K562 (cell line): ENCODE results near the gene STK11. TPM values are rescaled to one million over a fixed set of nuclear protein-coding genes. Genes with fewer than 3 reads are reported as not detected.

ENCODE experiments used
- ARID1B ChIP-seq: fragments of 450-650 bp; IDR thresholded peaks from 2 replicates; pipeline ENCODE4 v1.6.1; 2016; ENCODE audit warnings: antibody characterized with exemption, mild to moderate bottlenecking, inconsistent platforms
- CBX3 ChIP-seq, 2 experiments: IDR thresholded peaks; 1 replicate in 1 of 2; 2 replicates in 1 of 2; pipeline ENCODE4 v1.6.1; 2012; ENCODE audit warnings: inconsistent platforms in 2 of 2, low read length in 2 of 2, borderline replicate concordance in 1 of 2, control low read depth in 1 of 2
- CHD4 ChIP-seq: fragments of 200-600 bp; sonication (generic); IDR thresholded peaks from 3 replicates; pipeline ENCODE4 v1.6.1; 2012; ENCODE audit warnings: low read depth, mild to moderate bottlenecking, mixed read lengths, low read length, inconsistent platforms; ENCODE audit not compliant: insufficient read depth, insufficient replicate concordance, poor library complexity, severe bottlenecking
- CXXC5 ChIP-seq: fragments of 250-450 bp; sonication (Bioruptor Pico); IDR thresholded peaks from 2 replicates; pipeline ENCODE4 v1.8.0; 2022; ENCODE audit warnings: inconsistent platforms, mild to moderate bottlenecking, moderate library complexity
- DMBX1 ChIP-seq: fragments of 250-450 bp; sonication (Bioruptor Pico); IDR thresholded peaks from 2 replicates; pipeline ENCODE4 v1.8.0; 2022; ENCODE audit warnings: inconsistent platforms, mild to moderate bottlenecking, moderate library complexity, borderline replicate concordance
- KLF16 ChIP-seq: IDR thresholded peaks from 2 replicates; pipeline ENCODE4 v1.6.1; 2016; ENCODE audit warnings: antibody characterized with exemption
- NBN ChIP-seq: fragments of 450-650 bp; IDR thresholded peaks from 2 replicates; pipeline ENCODE4 v1.6.1; 2016; ENCODE audit warnings: low read depth, mild to moderate bottlenecking
- NFE2 ChIP-seq: IDR thresholded peaks from 2 replicates; pipeline ENCODE4 v1.6.1; 2014; ENCODE audit warnings: antibody characterized with exemption, low read depth
- NFIC ChIP-seq: fragments of 450-650 bp; IDR thresholded peaks from 2 replicates; pipeline ENCODE4 v1.6.1; 2017; ENCODE audit warnings: mild to moderate bottlenecking, inconsistent platforms
- RBFOX2 ChIP-seq: fragments of 200-400 bp; formaldehyde crosslinking; IDR thresholded peaks from 2 replicates; pipeline ENCODE4 v1.6.1; 2017; ENCODE audit warnings: low read depth, mild to moderate bottlenecking, low read length, moderate library complexity
- SIN3A ChIP-seq, 2 experiments: fragments of 150-350 bp in 1 of 2; IDR thresholded peaks; 2 replicates each; pipeline ENCODE4 v1.6.1; 2011 to 2016; ENCODE audit warnings: borderline replicate concordance in 2 of 2, low read depth in 2 of 2, low read length in 2 of 2, mild to moderate bottlenecking in 2 of 2, moderate library complexity in 2 of 2; ENCODE audit not compliant: control insufficient read depth in 1 of 2
- SPI1 ChIP-seq: IDR thresholded peaks from 2 replicates; pipeline ENCODE4 v1.6.1; 2011; ENCODE audit warnings: low read depth, low read length, control low read depth, borderline replicate concordance
- STAT5B ChIP-seq: fragments of 250-450 bp; sonication (Bioruptor Pico); IDR thresholded peaks from 2 replicates; pipeline ENCODE4 v1.8.0; 2021; ENCODE audit warnings: mild to moderate bottlenecking, inconsistent platforms
- ZBTB7A ChIP-seq: IDR thresholded peaks from 2 replicates; pipeline ENCODE4 v1.6.1; 2011; ENCODE audit warnings: low read depth, mild to moderate bottlenecking, low read length, moderate library complexity, borderline replicate concordance; ENCODE audit not compliant: control insufficient read depth
- ZKSCAN8 ChIP-seq: fragments of 200-800 bp; sonication (Bioruptor generic); IDR thresholded peaks from 2 replicates; pipeline ENCODE4 v1.6.1; 2016; ENCODE audit warnings: missing genetic modification characterization, missing compliant biosample characterization
- polyA plus RNA-seq, 8 experiments: library from polyadenylated mRNA; depleted of rRNA in 4 of 8; stranded (reverse) in 5 of 8; unstranded in 3 of 8; fragments of >200 nt; fragmentation: Nextera tagmentation in 2 of 8; fragmentation: Illumina TruSeq in 1 of 8; extraction: Ambion mirVana in 2 of 8; extraction: Trizol in 1 of 8; gene quantifications; 2 replicates each; pipeline versions ENCODE4 v1.2.1 to v1.2.3, GENCODE V29; 2011 to 2014; ENCODE audit warnings: inconsistent platforms in 1 of 8, missing spikeins in 1 of 8
- total RNA-seq, 7 experiments: library from RNA; depleted of rRNA in 6 of 7; stranded (reverse); fragments of >200 nt in 6 of 7; fragmentation: Illumina TruSeq in 2 of 7; extraction: Trizol in 2 of 7; gene quantifications; 2 replicates each; pipeline versions ENCODE4 v1.2.1 to v1.2.3, GENCODE V29; 2011 to 2021; ENCODE audit warnings: low replicate concordance in 1 of 7
- TF ChIP-seq, protein P1 (sequence below), 2 experiments: fragments of 450-650 bp; conservative IDR thresholded peaks; 2 replicates each; pipeline ENCODE4 v1.6.1; 2017; ENCODE audit warnings: mild to moderate bottlenecking in 2 of 2, moderate library complexity in 2 of 2
- TF ChIP-seq, protein P2 (sequence below): fragments of 200-800 bp; sonication (Bioruptor generic); IDR thresholded peaks from 2 replicates; pipeline ENCODE4 v1.6.1; 2017; ENCODE audit warnings: missing genetic modification characterization, missing compliant biosample characterization
- TF ChIP-seq, protein P3 (sequence below), 2 experiments: IDR thresholded peaks; 2 replicates each; pipeline ENCODE4 v1.6.1; 2012; ENCODE audit warnings: improper control_type of control experiment in 2 of 2, low read depth in 2 of 2, low read length in 2 of 2, borderline replicate concordance in 1 of 2

STK11 gene
- total and polyA plus RNA-seq, 9 of the 15 experiments (the other 6 are each of a cell fraction or from before 2014, with no cell fraction given), result 0.15 to 96.5 (median 31.7) TPM

DNA sequence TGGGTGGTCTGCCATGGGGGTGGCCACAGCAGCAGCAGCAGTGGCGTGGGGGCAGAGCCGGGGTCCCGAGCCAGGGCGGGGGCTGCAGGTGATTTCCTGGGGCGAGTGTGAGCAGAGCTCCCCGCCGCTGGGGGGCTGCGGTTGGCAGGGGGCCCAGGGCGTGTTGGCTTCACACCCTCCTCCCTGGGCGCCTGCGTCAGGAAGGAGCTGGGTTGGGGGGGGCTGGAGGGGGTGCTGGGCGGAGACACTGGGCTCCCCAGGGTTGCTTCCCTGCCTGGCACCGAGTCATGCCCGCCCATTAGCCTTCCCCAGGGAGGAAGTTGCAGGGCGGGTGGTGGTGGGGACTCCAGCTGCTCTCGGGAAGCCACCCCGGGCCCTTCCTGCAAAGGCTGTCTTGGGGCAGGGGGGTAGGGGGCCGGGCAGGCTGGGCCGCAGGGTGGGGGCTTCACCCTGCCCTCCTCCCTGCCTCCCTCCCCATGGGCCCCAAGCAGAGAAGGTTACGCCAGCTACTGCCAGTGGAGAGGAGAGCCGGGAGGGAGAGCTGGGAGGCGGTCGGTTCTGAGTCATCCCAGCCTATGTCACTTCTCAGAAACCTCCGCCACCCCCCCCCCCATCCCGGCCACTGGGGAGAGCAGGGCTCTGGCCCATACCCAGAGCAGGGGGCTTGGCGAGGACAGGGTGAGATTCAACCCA lies 47.4 kb downstream of the STK11 start (continued):
- TF ChIP-seq, protein P1, sequence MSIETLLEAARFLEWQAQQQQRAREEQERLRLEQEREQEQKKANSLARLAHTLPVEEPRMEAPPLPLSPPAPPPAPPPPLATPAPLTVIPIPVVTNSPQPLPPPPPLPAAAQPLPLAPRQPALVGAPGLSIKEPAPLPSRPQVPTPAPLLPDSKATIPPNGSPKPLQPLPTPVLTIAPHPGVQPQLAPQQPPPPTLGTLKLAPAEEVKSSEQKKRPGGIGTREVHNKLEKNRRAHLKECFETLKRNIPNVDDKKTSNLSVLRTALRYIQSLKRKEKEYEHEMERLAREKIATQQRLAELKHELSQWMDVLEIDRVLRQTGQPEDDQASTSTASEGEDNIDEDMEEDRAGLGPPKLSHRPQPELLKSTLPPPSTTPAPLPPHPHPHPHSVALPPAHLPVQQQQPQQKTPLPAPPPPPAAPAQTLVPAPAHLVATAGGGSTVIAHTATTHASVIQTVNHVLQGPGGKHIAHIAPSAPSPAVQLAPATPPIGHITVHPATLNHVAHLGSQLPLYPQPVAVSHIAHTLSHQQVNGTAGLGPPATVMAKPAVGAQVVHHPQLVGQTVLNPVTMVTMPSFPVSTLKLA (conservative IDR thresholded peaks at IDR 0.05), result peak; percentile 55 to 64; a peak in 2 of 4 replicates
- TF ChIP-seq RBFOX2, result peak; percentile 3; the same call in 1 of the 2 replicates
- no peak for TF ChIP-seq ZKSCAN8 (CRISPR knock-in tag)
- peak; percentile 48; the same call in 1 of the 2 replicates for TF ChIP-seq SPI1
- TF ChIP-seq STAT5B (CRISPR knock-in tag), result no peak
- TF ChIP-seq DMBX1 (CRISPR knock-in tag), result peak; percentile 67; the same call in 1 of the 2 replicates
- peak; percentile 70; the same call in 1 of the 2 replicates for TF ChIP-seq ZBTB7A
- 0 out of 2 replicates have a peak, but pooled peaks have one; percentile 34 for TF ChIP-seq NBN
- TF ChIP-seq CBX3 (IDR thresholded peaks at IDR 0.05; ENCODE audit: borderline replicate concordance in 1 of 2, low read length in 2 of 2), result no peak
- peak; percentile 80 for TF ChIP-seq NFIC
- TF ChIP-seq KLF16, result no peak
- TF ChIP-seq SIN3A (IDR thresholded peaks at IDR 0.05; ENCODE audit: borderline replicate concordance in 2 of 2, control insufficient read depth in 1 of 2, low read depth in 2 of 2, low read length in 2 of 2), result 0 out of 4 replicates have a peak, but pooled peaks of 1 of the 2 experiments have one; percentile 42
- peak; percentile 36 for TF ChIP-seq NFE2
- TF ChIP-seq, protein P2, sequence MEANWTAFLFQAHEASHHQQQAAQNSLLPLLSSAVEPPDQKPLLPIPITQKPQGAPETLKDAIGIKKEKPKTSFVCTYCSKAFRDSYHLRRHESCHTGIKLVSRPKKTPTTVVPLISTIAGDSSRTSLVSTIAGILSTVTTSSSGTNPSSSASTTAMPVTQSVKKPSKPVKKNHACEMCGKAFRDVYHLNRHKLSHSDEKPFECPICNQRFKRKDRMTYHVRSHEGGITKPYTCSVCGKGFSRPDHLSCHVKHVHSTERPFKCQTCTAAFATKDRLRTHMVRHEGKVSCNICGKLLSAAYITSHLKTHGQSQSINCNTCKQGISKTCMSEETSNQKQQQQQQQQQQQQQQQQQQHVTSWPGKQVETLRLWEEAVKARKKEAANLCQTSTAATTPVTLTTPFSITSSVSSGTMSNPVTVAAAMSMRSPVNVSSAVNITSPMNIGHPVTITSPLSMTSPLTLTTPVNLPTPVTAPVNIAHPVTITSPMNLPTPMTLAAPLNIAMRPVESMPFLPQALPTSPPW (CRISPR knock-in tag), result peak; percentile 95
- peak; percentile 57 for TF ChIP-seq CHD4
- peak; percentile 85 for TF ChIP-seq ARID1B
- TF ChIP-seq CXXC5 (CRISPR knock-in tag), result peak; percentile 38; the same call in 1 of the 2 replicates
- TF ChIP-seq, protein P3, sequence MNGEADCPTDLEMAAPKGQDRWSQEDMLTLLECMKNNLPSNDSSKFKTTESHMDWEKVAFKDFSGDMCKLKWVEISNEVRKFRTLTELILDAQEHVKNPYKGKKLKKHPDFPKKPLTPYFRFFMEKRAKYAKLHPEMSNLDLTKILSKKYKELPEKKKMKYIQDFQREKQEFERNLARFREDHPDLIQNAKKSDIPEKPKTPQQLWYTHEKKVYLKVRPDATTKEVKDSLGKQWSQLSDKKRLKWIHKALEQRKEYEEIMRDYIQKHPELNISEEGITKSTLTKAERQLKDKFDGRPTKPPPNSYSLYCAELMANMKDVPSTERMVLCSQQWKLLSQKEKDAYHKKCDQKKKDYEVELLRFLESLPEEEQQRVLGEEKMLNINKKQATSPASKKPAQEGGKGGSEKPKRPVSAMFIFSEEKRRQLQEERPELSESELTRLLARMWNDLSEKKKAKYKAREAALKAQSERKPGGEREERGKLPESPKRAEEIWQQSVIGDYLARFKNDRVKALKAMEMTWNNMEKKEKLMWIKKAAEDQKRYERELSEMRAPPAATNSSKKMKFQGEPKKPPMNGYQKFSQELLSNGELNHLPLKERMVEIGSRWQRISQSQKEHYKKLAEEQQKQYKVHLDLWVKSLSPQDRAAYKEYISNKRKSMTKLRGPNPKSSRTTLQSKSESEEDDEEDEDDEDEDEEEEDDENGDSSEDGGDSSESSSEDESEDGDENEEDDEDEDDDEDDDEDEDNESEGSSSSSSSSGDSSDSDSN (IDR thresholded peaks at IDR 0.05; ENCODE audit: borderline replicate concordance in 1 of 2, low read depth in 2 of 2, low read length in 2 of 2), result peak in 1 of 2 experiments; percentile 23; a peak in 1 of 4 replicates
